ENCODE measurements around the gene SLC7A5. TPM values are rescaled to one million over a fixed set of nuclear protein-coding genes. Genes with fewer than 3 reads are reported as not detected.

SLC7A5 gene
- total and polyA plus RNA-seq, 2 of the 13 experiments (the other 11 are each of a cell fraction or from before 2014, with no cell fraction given): 79.6 to 155 TPM

- TF ChIP-seq CENPT (CRISPR knock-in tag; IDR thresholded peaks at IDR 0.05; ENCODE audit: low read depth): no peak
- TF ChIP-seq HMG20A (CRISPR knock-in tag; IDR thresholded peaks at IDR 0.05; ENCODE audit: borderline replicate concordance): peak; percentile 53; the same call in 1 of the 2 replicates
- TF ChIP-seq PATZ1 (CRISPR knock-in tag; IDR thresholded peaks at IDR 0.05): peak; percentile 44; the same call in 1 of the 2 replicates
- TF ChIP-seq NPAS2 (CRISPR knock-in tag; IDR thresholded peaks at IDR 0.05; ENCODE audit: borderline replicate concordance): no peak
- no peak for TF ChIP-seq RBFOX2 (IDR thresholded peaks at IDR 0.05; ENCODE audit: low read depth, low read length)
- 0 out of 2 replicates have a peak, but pooled peaks have one; percentile 26 for TF ChIP-seq ZZZ3 (CRISPR knock-in tag; IDR thresholded peaks at IDR 0.05; ENCODE audit: borderline replicate concordance)
- no peak for TF ChIP-seq ZNF782 (CRISPR knock-in tag; IDR thresholded peaks at IDR 0.05; ENCODE audit: borderline replicate concordance)
- TF ChIP-seq, protein P1, sequence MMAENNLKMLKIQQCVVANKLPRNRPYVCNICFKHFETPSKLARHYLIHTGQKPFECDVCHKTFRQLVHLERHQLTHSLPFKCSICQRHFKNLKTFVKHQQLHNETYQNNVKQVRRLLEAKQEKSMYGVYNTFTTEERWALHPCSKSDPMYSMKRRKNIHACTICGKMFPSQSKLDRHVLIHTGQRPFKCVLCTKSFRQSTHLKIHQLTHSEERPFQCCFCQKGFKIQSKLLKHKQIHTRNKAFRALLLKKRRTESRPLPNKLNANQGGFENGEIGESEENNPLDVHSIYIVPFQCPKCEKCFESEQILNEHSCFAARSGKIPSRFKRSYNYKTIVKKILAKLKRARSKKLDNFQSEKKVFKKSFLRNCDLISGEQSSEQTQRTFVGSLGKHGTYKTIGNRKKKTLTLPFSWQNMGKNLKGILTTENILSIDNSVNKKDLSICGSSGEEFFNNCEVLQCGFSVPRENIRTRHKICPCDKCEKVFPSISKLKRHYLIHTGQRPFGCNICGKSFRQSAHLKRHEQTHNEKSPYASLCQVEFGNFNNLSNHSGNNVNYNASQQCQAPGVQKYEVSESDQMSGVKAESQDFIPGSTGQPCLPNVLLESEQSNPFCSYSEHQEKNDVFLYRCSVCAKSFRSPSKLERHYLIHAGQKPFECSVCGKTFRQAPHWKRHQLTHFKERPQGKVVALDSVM (CRISPR knock-in tag; IDR thresholded peaks at IDR 0.05): peak; percentile 55; the same call in 1 of the 2 replicates
- TF ChIP-seq FOXP1 (IDR thresholded peaks at IDR 0.05): no peak
- 0 out of 2 replicates have a peak, but pooled peaks have one; percentile 14 for TF ChIP-seq FOXP1 (CRISPR knock-in tag; IDR thresholded peaks at IDR 0.05)
- 0 out of 2 replicates have a peak, but pooled peaks have one; percentile 9 for TF ChIP-seq ZNF337 (CRISPR knock-in tag; IDR thresholded peaks at IDR 0.05; ENCODE audit: borderline replicate concordance, low read depth)
- peak; percentile 57 for TF ChIP-seq ELF3 (CRISPR knock-in tag; IDR thresholded peaks at IDR 0.05)
- no peak for TF ChIP-seq ZNF614 (CRISPR knock-in tag; IDR thresholded peaks at IDR 0.05; ENCODE audit: borderline replicate concordance)
- TF ChIP-seq MED8 (CRISPR knock-in tag; IDR thresholded peaks at IDR 0.05; ENCODE audit: insufficient replicate concordance): no peak
- peak; percentile 41 for TF ChIP-seq SALL1 (CRISPR knock-in tag; IDR thresholded peaks at IDR 0.05)
- TF ChIP-seq CENPBD1 (CRISPR knock-in tag; IDR thresholded peaks at IDR 0.05; ENCODE audit: borderline replicate concordance, low read depth): no peak
- TF ChIP-seq RARA (CRISPR knock-in tag; IDR thresholded peaks at IDR 0.05): peak; percentile 60
- TF ChIP-seq PLSCR1 (CRISPR knock-in tag; IDR thresholded peaks at IDR 0.05; ENCODE audit: borderline replicate concordance): no peak
- no peak for TF ChIP-seq REL (CRISPR knock-in tag; conservative IDR thresholded peaks at IDR 0.05)
- peak; percentile 89 for TF ChIP-seq JUNB (CRISPR knock-in tag; IDR thresholded peaks at IDR 0.05; ENCODE audit: borderline replicate concordance)
- peak; percentile 58; the same call in 1 of the 2 replicates for TF ChIP-seq ZNF12 (CRISPR knock-in tag; IDR thresholded peaks at IDR 0.05)
Observed at GRCh38 chr16:87809150-87809902, 60.0 kb downstream of the SLC7A5 start (continued).
